Body of pancreas (tissue), 4 donors: ENCODE measurements around the gene PPP2R3B.

Source experiments
- CTCF ChIP-seq, 7 experiments: fragments of 450-650 bp in 4 of 7; fragments of 200-600 bp in 3 of 7; sonication (generic) in 3 of 7; IDR thresholded peaks; one replicate each; pipeline ENCODE4 v1.5.1; 2016 to 2019; ENCODE audit warnings: antibody characterized with exemption in 7 of 7
- POLR2A ChIP-seq, 3 donors: fragments of 450-650 bp; IDR thresholded peaks; one replicate each; pipeline ENCODE4 v1.6.1; 2016; ENCODE audit warnings: antibody characterized with exemption in 3 of 3, mild to moderate bottlenecking in 2 of 3

- TF ChIP-seq POLR2A (IDR thresholded peaks at IDR 0.05) (no peak), CTCF (IDR thresholded peaks at IDR 0.05) (no peak)
These were observed 13.6 kb upstream of the PPP2R3B start for GRCh38 chrX:400258-400657.
